A549 (cell line): ENCODE measurements around the gene TRIM7. TPM values are rescaled to one million over a fixed set of nuclear protein-coding genes. Genes with fewer than 3 reads are reported as not detected.

Experiments used
- ATAC-seq, 2 experiments: fragments of 200-7000 bp in 1 of 2; fragments of >200 bp in 1 of 2; cut with Nextera tagmentation in 1 of 2; cut with Tn5 transposase in 1 of 2; 3 replicates each; pipeline versions ENCODE4 v1.8.0 to v1.9.1; 2018 to 2020; ENCODE audit warnings: mild to moderate bottlenecking in 1 of 2, moderate library complexity in 1 of 2
- CTCF ChIA-PET: fragments of 300-600 bp; sonication (Branson Sonifier 250); formaldehyde crosslinking; extraction: SDS; loops from one replicate; lab custom pipeline; 2021; ENCODE audit warnings: antibody characterized with exemption, inconsistent platforms; lab: Yijun Ruan, JAX
- POLR2A ChIA-PET: fragments of 350-600 bp; formaldehyde crosslinking; extraction: SDS; loops from one replicate; lab custom pipeline; 2021; ENCODE audit warnings: antibody characterized with exemption, inconsistent platforms; lab: Yijun Ruan, JAX
- DNase-seq, 2 experiments: peaks; one replicate each; pipeline versions ENCODE4 v3.0.0 to v3.0.0-alpha.2; 2011 to 2016; ENCODE audit warnings: low read depth in 1 of 2, low spot score in 1 of 2
- FAIRE-seq: peaks from 2 replicates; lab custom pipeline; 2011; peaks lifted over from hg19 to GRCh38; lab: Jason Lieb, UNC
- H3K27ac ChIP-seq, 2 experiments: fragments of >200 bp; sonication (Bioruptor Twin); formaldehyde crosslinking; 3 replicates each; pipeline ENCODE4 v1.5.1; 2016 to 2017
- H3K4me1 ChIP-seq: fragments of >200 bp; sonication (Bioruptor Twin); formaldehyde crosslinking; 3 replicates; pipeline ENCODE4 v1.6.1; 2016
- H3K4me2 ChIP-seq: fragments of >200 bp; sonication (Bioruptor Twin); formaldehyde crosslinking; 3 replicates; pipeline ENCODE4 v1.6.1; 2016
- H3K4me3 ChIP-seq: fragments of >200 bp; sonication (Bioruptor Twin); formaldehyde crosslinking; 3 replicates; pipeline ENCODE4 v1.5.1; 2016
- H3K9me3 ChIP-seq: fragments of >200 bp; sonication (Bioruptor Twin); formaldehyde crosslinking; 3 replicates; pipeline ENCODE4 v1.6.1; 2016
- CEBPB ChIP-seq, 2 experiments: fragments of >200 bp in 1 of 2; sonication (Bioruptor Twin) in 1 of 2; formaldehyde crosslinking in 1 of 2; IDR thresholded peaks; 2 replicates each; pipeline ENCODE4 v1.6.1; 2012 to 2016
- CHD4 ChIP-seq: fragments of 200-600 bp; sonication (generic); IDR thresholded peaks from 2 replicates; pipeline ENCODE4 v1.6.1; 2016; ENCODE audit warnings: antibody characterized with exemption, mild to moderate bottlenecking, borderline replicate concordance
- E2F6 ChIP-seq: IDR thresholded peaks from 2 replicates; pipeline ENCODE4 v1.6.1; 2012; ENCODE audit warnings: low read depth, borderline replicate concordance
- EHMT2 ChIP-seq: fragments of 200-600 bp; sonication (generic); IDR thresholded peaks from 2 replicates; pipeline ENCODE4 v1.6.1; 2016; ENCODE audit warnings: antibody characterized with exemption, low read depth, mild to moderate bottlenecking, moderate library complexity
- ELK1 ChIP-seq: fragments of 150-350 bp; IDR thresholded peaks from 2 replicates; pipeline ENCODE4 v1.6.1; 2014; ENCODE audit warnings: low read depth, mild to moderate bottlenecking, low read length
- ESRRA ChIP-seq: fragments of 150-350 bp; IDR thresholded peaks from 2 replicates; pipeline ENCODE4 v1.6.1; 2014; ENCODE audit warnings: mild to moderate bottlenecking, low read length, borderline replicate concordance
- FOSB ChIP-seq: fragments of 250-450 bp; sonication (Bioruptor Pico); IDR thresholded peaks from 2 replicates; pipeline ENCODE4 v1.5.0; 2020; ENCODE audit warnings: mild to moderate bottlenecking, moderate library complexity
- GATA3 ChIP-seq: IDR thresholded peaks from 2 replicates; pipeline ENCODE4 v1.6.1; 2012; ENCODE audit warnings: borderline replicate concordance
- HDAC2 ChIP-seq: fragments of 200-600 bp; sonication (generic); IDR thresholded peaks from 2 replicates; pipeline ENCODE4 v1.6.1; 2016
- HES2 ChIP-seq: fragments of >200 bp; sonication (Bioruptor Twin); formaldehyde crosslinking; IDR thresholded peaks from 2 replicates; pipeline ENCODE4 v1.6.1; 2016
- HEYL ChIP-seq: fragments of 250-450 bp; sonication (Bioruptor Pico); IDR thresholded peaks from 2 replicates; pipeline ENCODE4 v1.8.0; 2021; ENCODE audit warnings: mild to moderate bottlenecking, moderate library complexity
- HMGXB4 ChIP-seq: fragments of 250-450 bp; sonication (Bioruptor Pico); IDR thresholded peaks from 2 replicates; pipeline ENCODE4 v1.5.0; 2021; ENCODE audit warnings: mild to moderate bottlenecking, moderate library complexity, borderline replicate concordance
- KDM5A ChIP-seq: fragments of 200-600 bp; sonication (generic); IDR thresholded peaks from 2 replicates; pipeline ENCODE4 v1.6.1; 2016; ENCODE audit warnings: antibody characterized with exemption, mild to moderate bottlenecking
- MYC ChIP-seq: IDR thresholded peaks from 2 replicates; pipeline ENCODE4 v1.6.1; 2012; ENCODE audit warnings: mild to moderate bottlenecking, inconsistent platforms, low read length, improper control_type of control experiment, borderline replicate concordance
- NPAS2 ChIP-seq: fragments of 250-450 bp; sonication (Bioruptor Pico); IDR thresholded peaks from 2 replicates; pipeline ENCODE4 v1.8.0; 2022; ENCODE audit warnings: mild to moderate bottlenecking, moderate library complexity, borderline replicate concordance
- PHF8 ChIP-seq: fragments of 200-600 bp; sonication (generic); IDR thresholded peaks from 2 replicates; pipeline ENCODE4 v1.6.1; 2016; ENCODE audit warnings: low read depth, mild to moderate bottlenecking, antibody characterized with exemption, moderate library complexity, borderline replicate concordance
- POLR2A ChIP-seq: IDR thresholded peaks from 2 replicates; pipeline ENCODE4 v1.6.1; 2012; ENCODE audit warnings: mild to moderate bottlenecking, low read length
- RCOR1 ChIP-seq: fragments of 150-350 bp; IDR thresholded peaks from 2 replicates; pipeline ENCODE4 v1.6.1; 2014; ENCODE audit warnings: antibody characterized with exemption, low read length, low read depth
- RFX5 ChIP-seq: fragments of 450-650 bp; IDR thresholded peaks from 2 replicates; pipeline ENCODE4 v1.7.1; 2014; ENCODE audit warnings: antibody characterized with exemption, mild to moderate bottlenecking, moderate library complexity
- SMC3 ChIP-seq: fragments of >200 bp; sonication (Bioruptor Twin); formaldehyde crosslinking; IDR thresholded peaks from 3 replicates; pipeline ENCODE4 v1.6.1; 2018; ENCODE audit warnings: inconsistent platforms
- TP53 ChIP-seq: fragments of 250-450 bp; sonication (Bioruptor Pico); IDR thresholded peaks from 2 replicates; pipeline ENCODE4 v1.5.0; 2021; ENCODE audit warnings: mild to moderate bottlenecking, moderate library complexity
- WGBS: methylation state at CpG from one replicate; pipeline ENCODE4 v1.1.6; 2017; ENCODE audit errors: missing lambda C conversion rate; 5-methylcytosine and 5-hydroxymethylcytosine counted together
- polyA plus RNA-seq, 4 experiments: library from polyadenylated mRNA; depleted of rRNA in 3 of 4; stranded (reverse); fragments of >200 nt; fragmentation: RNase III in 1 of 4; extraction: RNeasy Plus Mini Kit Qiagen cat#74134 plus additional on column Dnase treatment in 1 of 4; gene quantifications; 2 replicates in 3 of 4; 3 replicates in 1 of 4; pipeline ENCODE4 v1.2.3, GENCODE V29; 2011 to 2017
- TF ChIP-seq, protein P1 (sequence below): IDR thresholded peaks from 2 replicates; pipeline ENCODE4 v1.6.1; 2012

Gene TRIM7
- polyA plus RNA-seq, 2 of the 4 experiments (the other 2 are of a cell fraction) = 21.8 to 30.7 TPM

DNA sequence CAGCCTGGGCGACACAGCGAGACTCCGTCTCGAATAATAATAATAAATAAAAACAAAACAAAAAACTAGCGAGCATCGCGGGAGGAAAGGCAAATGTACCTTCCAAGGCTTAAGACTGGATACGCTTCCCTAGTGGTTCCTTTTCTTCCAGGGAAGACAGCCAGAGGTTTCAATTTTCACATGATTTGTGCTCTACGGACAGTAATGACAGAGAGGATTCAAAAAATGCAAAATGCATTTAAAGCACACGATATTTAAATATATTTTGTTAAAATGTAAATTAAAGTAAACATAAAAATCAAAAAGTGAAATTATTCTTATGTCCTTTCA is 13.8 kb upstream of the TRIM7 start:
- no peak for FAIRE-seq
- no peak for ATAC-seq
- H3K27ac ChIP-seq = peak overlapping the region; percentile 15 to 55; a peak in 4 of 6 replicates
- peaks cover 5% of the 10 kb centered on the region; the same call in 2 of the 3 replicates for H3K4me1 ChIP-seq
- H3K4me2 ChIP-seq = peak overlapping the region; percentile 55
- no peaks in the 10 kb centered on the region for H3K9me3 ChIP-seq
- ChIA-PET CTCF (no interaction called here), POLR2A (interaction anchor here (0.7 kb wide), 1 partner anchor 27 kb away, joined by 3 read pairs; no protein-coding TSS in a partner anchor)
- TF ChIP-seq HDAC2 (peak; percentile 29; the same call in 1 of the 2 replicates), CHD4 (0 out of 2 replicates have a peak, but pooled peaks have one; percentile 30), ESRRA (no peak)
- 11% methylated on average over 10 of the region's 10 CpGs for WGBS
- no peak for DNase-seq
- H3K4me3 ChIP-seq = peak overlapping the region; percentile 46

DNA sequence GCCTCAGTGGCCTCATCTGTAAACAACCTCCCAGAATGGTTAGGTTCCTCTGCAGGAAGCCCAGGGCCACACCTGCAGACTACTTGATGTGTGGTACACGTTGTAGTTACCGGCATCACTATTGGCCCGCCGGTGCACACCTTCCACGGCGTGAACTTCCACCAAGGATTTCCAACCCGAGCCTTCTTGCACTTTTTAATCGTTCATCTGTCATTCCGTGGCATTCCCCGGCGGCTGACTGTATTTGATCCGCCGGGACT is 12.7 kb upstream of the TRIM7 start:
- CTCF ChIA-PET = interaction anchor here (0.9 to 1.0 kb wide), 2 partner anchors 26 to 34 kb away, joined by 3 read pairs; no protein-coding TSS in a partner anchor
- ATAC-seq (peak; percentile 9 to 36), FAIRE-seq (no peak), DNase-seq (no peak)
- Histone ChIP-seq H3K4me2 (peak overlapping the region; percentile 82), H3K27ac (peak overlapping the region; percentile 31 to 81), H3K4me3 (peak overlapping the region; percentile 45), H3K9me3 (no peaks in the 10 kb centered on the region), H3K4me1 (peaks cover 5% of the 10 kb centered on the region; the same call in 2 of the 3 replicates)
- TF ChIP-seq RFX5 (no peak), ELK1 (no peak), PHF8 (no peak), EHMT2 (no peak), ESRRA (no peak), GATA3 (no peak; the same call in 1 of the 2 replicates), POLR2A (no peak), MYC (no peak), NPAS2 (CRISPR knock-in tag) (no peak), TP53 (CRISPR knock-in tag) (no peak), FOSB (CRISPR knock-in tag) (no peak), HDAC2 (no peak), RCOR1 (no peak), E2F6 (no peak)
- TF ChIP-seq, protein P1, sequence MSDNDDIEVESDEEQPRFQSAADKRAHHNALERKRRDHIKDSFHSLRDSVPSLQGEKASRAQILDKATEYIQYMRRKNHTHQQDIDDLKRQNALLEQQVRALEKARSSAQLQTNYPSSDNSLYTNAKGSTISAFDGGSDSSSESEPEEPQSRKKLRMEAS = no peak
- POLR2A ChIA-PET = interaction anchor here (2.4 kb wide), 1 partner anchor 11 kb away, joined by 16 read pairs; no protein-coding TSS in a partner anchor
- 2% methylated on average over 13 of the region's 13 CpGs for WGBS

- ATAC-seq (peak; percentile 52 to 58), FAIRE-seq (no peak), DNase-seq (peak; percentile 65 to 88)
- under 1% methylated on average over 42 of the region's 46 CpGs for WGBS
- TF ChIP-seq SMC3 = peak; percentile 3; the same call in 1 of the 3 replicates
- no peak for TF ChIP-seq HES2
- no peak for TF ChIP-seq KDM5A
- TF ChIP-seq, protein P1 = peak; percentile 94
- peak; percentile 88 for TF ChIP-seq E2F6
- TF ChIP-seq CEBPB (IDR thresholded peaks at IDR 0.05) = no peak
- peak; percentile 83; the same call in 1 of the 2 replicates for TF ChIP-seq HMGXB4 (CRISPR knock-in tag)
- TF ChIP-seq HEYL (CRISPR knock-in tag) = no peak
- Histone ChIP-seq H3K4me3 (peak overlapping the region; percentile 45), H3K4me2 (peak overlapping the region; percentile 82), H3K27ac (peak overlapping the region; percentile 31 to 81), H3K4me1 (peaks cover 5% of the 10 kb centered on the region; the same call in 2 of the 3 replicates), H3K9me3 (no peaks in the 10 kb centered on the region)
- CTCF ChIA-PET = interaction anchor here (0.9 to 1.8 kb wide), 3 partner anchors 26 to 33 kb away, joined by 3 to 6 read pairs (median 3); no protein-coding TSS in a partner anchor
- POLR2A ChIA-PET = interaction anchor here (2.4 kb wide), 1 partner anchor 10 kb away, joined by 16 read pairs; no protein-coding TSS in a partner anchor
These were observed 12.3 kb upstream of the TRIM7 start for GRCh38 chr5:181217111-181217802.
